GM19372 (cell line): ENCODE data around the gene AADACL4.
"Not testable (repeated sequence)": the region's sequence is repeated elsewhere in the genome, so short reads cannot be mapped to it uniquely, and the experiment has no call there.

Experiments used
- ATAC-seq: cut with Tn5 transposase; IDR thresholded peaks from one replicate; pipeline ENCODE4 v1.9.1; 2021; ENCODE audit warnings: mild to moderate bottlenecking, low read depth, moderate library complexity; ENCODE audit not compliant: unreplicated experiment

AADACL4 gene

GRCh38 chr1:12656575-12656974, 12.7 kb downstream of the AADACL4 start:
- no peak for ATAC-seq

- no peak for ATAC-seq
Measured at GRCh38 chr1:12657060-12657884, 13.4 kb downstream of the AADACL4 start.

GRCh38 chr1:12657885-12658512, 14.1 kb downstream of the AADACL4 start:
- ATAC-seq: not testable (repeated sequence)

GRCh38 chr1:12658531-12659453, 14.9 kb downstream of the AADACL4 start:
- peak; percentile 59 for ATAC-seq

- no peak for ATAC-seq
Measured at GRCh38 chr1:12661606-12662219, 17.8 kb downstream of the AADACL4 start.

GRCh38 chr1:12662556-12662955, 18.7 kb downstream of the AADACL4 start:
- ATAC-seq: no peak

- ATAC-seq: no peak
Measured at GRCh38 chr1:12665511-12665910, 21.6 kb downstream of the AADACL4 start.

GRCh38 chr1:12666141-12666735, 22.4 kb downstream of the AADACL4 start:
- no peak for ATAC-seq

GRCh38 chr1:12669529-12670068, 25.7 kb downstream of the AADACL4 start:
- ATAC-seq: no peak

GRCh38 chr1:12674358-12674757, 30.5 kb downstream of the AADACL4 start:
- ATAC-seq: no peak

- ATAC-seq: not testable (repeated sequence)
Measured at GRCh38 chr1:12676122-12676521, 32.2 kb downstream of the AADACL4 start.

GRCh38 chr1:12677565-12677964, 33.7 kb downstream of the AADACL4 start:
- ATAC-seq: no peak

- ATAC-seq: no peak
Measured at GRCh38 chr1:12678350-12678749, 34.5 kb downstream of the AADACL4 start.

- ATAC-seq: no peak
Measured at GRCh38 chr1:12678820-12679219, 34.9 kb downstream of the AADACL4 start.

- ATAC-seq: no peak
Measured at GRCh38 chr1:12690156-12690555, 46.3 kb downstream of the AADACL4 start.

GRCh38 chr1:12692967-12693782, 49.3 kb downstream of the AADACL4 start:
- ATAC-seq: no peak

- no peak for ATAC-seq
Measured at GRCh38 chr1:12696658-12697057, 52.8 kb downstream of the AADACL4 start.

GRCh38 chr1:12697397-12697796, 53.5 kb downstream of the AADACL4 start:
- no peak for ATAC-seq
